Measurements from ENCODE around the gene SEMA4C. TPM values are rescaled to one million over a fixed set of nuclear protein-coding genes. Genes with fewer than 3 reads are reported as not detected.

Gene SEMA4C
- total and polyA plus RNA-seq, 9 of the 15 experiments (the other 6 are each of a cell fraction or from before 2014, with no cell fraction given), result 0.32 to 59.7 (median 23.9) TPM

- peak; percentile 74 for TF ChIP-seq ZBTB40 (IDR thresholded peaks at IDR 0.05)
- no peak for TF ChIP-seq ZBTB40 (CRISPR knock-in tag; IDR thresholded peaks at IDR 0.05)
- TF ChIP-seq ZNF785 (CRISPR knock-in tag; IDR thresholded peaks at IDR 0.05), result no peak
- TF ChIP-seq TSC22D4 (tag; IDR thresholded peaks at IDR 0.05), result no peak
- TF ChIP-seq NCOA2 (IDR thresholded peaks at IDR 0.05; ENCODE audit: partially characterized antibody in 2 of 2), result no peak
- TF ChIP-seq ZFP36 (IDR thresholded peaks at IDR 0.05; ENCODE audit: low read depth, low read length, partially characterized antibody), result no peak
- TF ChIP-seq DACH1 (IDR thresholded peaks at IDR 0.05; ENCODE audit: partially characterized antibody), result no peak
- TF ChIP-seq BRF2 (IDR thresholded peaks at IDR 0.05; ENCODE audit: borderline replicate concordance, insufficient read depth, insufficient read length), result no peak
- no peak for TF ChIP-seq HINFP (tag; conservative IDR thresholded peaks at IDR 0.05; ENCODE audit: low read depth)
- TF ChIP-seq TAF7 (tag; IDR thresholded peaks at IDR 0.05), result no peak
- no peak for TF ChIP-seq ATF3 (IDR thresholded peaks at IDR 0.05)
- no peak for TF ChIP-seq ATF3 (CRISPR knock-in tag; conservative IDR thresholded peaks at IDR 0.05)
- no peak for TF ChIP-seq RBM14 (IDR thresholded peaks at IDR 0.05; ENCODE audit: borderline replicate concordance, insufficient read depth, low read depth, low read length)
- TF ChIP-seq ZNF124 (CRISPR knock-in tag; IDR thresholded peaks at IDR 0.05), result no peak
These were observed 1.2 kb downstream of the SEMA4C start (continued) for GRCh38 chr2:96868555-96869280.
